PC-9 (cell line): ENCODE measurements around the gene CLNK.

Experiments
- EZH2 ChIP-seq: fragments of 200-600 bp; sonication (generic); IDR thresholded peaks from 2 replicates; pipeline ENCODE4 v1.8.0; 2017; ENCODE audit warnings: antibody characterized with exemption, low read depth
- TF ChIP-seq, protein P1 (sequence below): fragments of 200-600 bp; sonication (generic); conservative IDR thresholded peaks from 2 replicates; pipeline ENCODE4 v1.6.1; 2017; ENCODE audit warnings: mixed run types, antibody characterized with exemption, mild to moderate bottlenecking, moderate library complexity

GRCh38 chr4:10729366-10729765 lies 44.8 kb upstream of the CLNK start:
- TF ChIP-seq, protein P1, sequence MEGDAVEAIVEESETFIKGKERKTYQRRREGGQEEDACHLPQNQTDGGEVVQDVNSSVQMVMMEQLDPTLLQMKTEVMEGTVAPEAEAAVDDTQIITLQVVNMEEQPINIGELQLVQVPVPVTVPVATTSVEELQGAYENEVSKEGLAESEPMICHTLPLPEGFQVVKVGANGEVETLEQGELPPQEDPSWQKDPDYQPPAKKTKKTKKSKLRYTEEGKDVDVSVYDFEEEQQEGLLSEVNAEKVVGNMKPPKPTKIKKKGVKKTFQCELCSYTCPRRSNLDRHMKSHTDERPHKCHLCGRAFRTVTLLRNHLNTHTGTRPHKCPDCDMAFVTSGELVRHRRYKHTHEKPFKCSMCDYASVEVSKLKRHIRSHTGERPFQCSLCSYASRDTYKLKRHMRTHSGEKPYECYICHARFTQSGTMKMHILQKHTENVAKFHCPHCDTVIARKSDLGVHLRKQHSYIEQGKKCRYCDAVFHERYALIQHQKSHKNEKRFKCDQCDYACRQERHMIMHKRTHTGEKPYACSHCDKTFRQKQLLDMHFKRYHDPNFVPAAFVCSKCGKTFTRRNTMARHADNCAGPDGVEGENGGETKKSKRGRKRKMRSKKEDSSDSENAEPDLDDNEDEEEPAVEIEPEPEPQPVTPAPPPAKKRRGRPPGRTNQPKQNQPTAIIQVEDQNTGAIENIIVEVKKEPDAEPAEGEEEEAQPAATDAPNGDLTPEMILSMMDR: no peak
- TF ChIP-seq EZH2: no peak
